B cell (primary cell): ENCODE results near the gene TKT. TPM values are rescaled to one million over a fixed set of nuclear protein-coding genes. Genes with fewer than 3 reads are reported as not detected.

Source experiments
- ATAC-seq: fragments of 200-7000 bp; cut with Tn5 transposase; one replicate; pipeline ENCODE4 v1.10.0; 2021; ENCODE audit warnings: low read depth, mild to moderate bottlenecking, moderate number of reproducible peaks, moderate library complexity
- CTCF ChIA-PET: fragments of 350-600 bp; sonication (Branson Sonifier 250); formaldehyde crosslinking; loops from one replicate; lab custom pipeline; 2021; ENCODE audit warnings: antibody characterized with exemption, inconsistent platforms; lab: Charles Lee
- POLR2A ChIA-PET: fragments of 350-600 bp; sonication (Branson Sonifier 250); formaldehyde crosslinking; loops from one replicate; lab custom pipeline; 2021; ENCODE audit warnings: antibody characterized with exemption; lab: Charles Lee
- DNase-seq: peaks from one replicate; pipeline ENCODE4 v3.0.0; 2013
- H2AFZ ChIP-seq: 2 replicates; pipeline ENCODE4 v1.6.1; 2012; ENCODE audit warnings: mild to moderate bottlenecking, low read depth, low read length; ENCODE audit not compliant: insufficient read depth, poor library complexity, severe bottlenecking
- H3K27ac ChIP-seq, 2 donors: 1 replicate in 1 of 2; 2 replicates in 1 of 2; pipeline ENCODE4 v1.5.1; 2012 to 2013; ENCODE audit warnings: low read length in 2 of 2, mild to moderate bottlenecking in 2 of 2, moderate library complexity in 1 of 2
- H3K27me3 ChIP-seq, 4 experiments: fragments of 200-600 bp in 1 of 4; sonication (generic) in 1 of 4; replicated peaks in 1 of 4; 1 replicate in 2 of 4; 2 replicates in 2 of 4; pipeline versions ENCODE4 v1.6.1 to v1.7.0; 2013 to 2016; ENCODE audit warnings: low read length in 3 of 4, mild to moderate bottlenecking in 2 of 4, mixed read lengths in 1 of 4, moderate library complexity in 1 of 4; ENCODE audit not compliant: insufficient read depth in 4 of 4, control insufficient read depth in 3 of 4; ENCODE audit errors: control extremely low read depth in 1 of 4
- H3K36me3 ChIP-seq, 2 experiments: replicated peaks in 1 of 2; 1 replicate in 1 of 2; 2 replicates in 1 of 2; pipeline versions ENCODE4 v1.6.1 to v1.7.1; 2013; ENCODE audit warnings: low read length in 1 of 2; ENCODE audit not compliant: insufficient read depth in 2 of 2, control insufficient read depth in 1 of 2; ENCODE audit errors: control extremely low read depth in 1 of 2, extremely low read depth in 1 of 2
- H3K4me1 ChIP-seq, 2 donors: fragments of 200-600 bp in 1 of 2; sonication (generic) in 1 of 2; 1 replicate in 1 of 2; 2 replicates in 1 of 2; pipeline versions ENCODE4 v1.5.1 to v1.6.1; 2013 to 2017; ENCODE audit warnings: low read length in 2 of 2; ENCODE audit not compliant: control insufficient read depth in 2 of 2, insufficient read depth in 2 of 2
- H3K4me2 ChIP-seq: replicated peaks from 2 replicates; pipeline ENCODE3; 2012; ENCODE audit warnings: mild to moderate bottlenecking, low read depth, low read length; ENCODE audit not compliant: poor library complexity, severe bottlenecking
- H3K4me3 ChIP-seq, 5 experiments: fragments of 200-600 bp in 1 of 5; sonication (generic) in 1 of 5; 1 replicate in 3 of 5; 2 replicates in 2 of 5; pipeline versions ENCODE4 v1.5.1 to v1.7.0; 2011 to 2016; ENCODE audit warnings: low read length in 4 of 5, mild to moderate bottlenecking in 4 of 5, low read depth in 2 of 5, control low read depth in 1 of 5, moderate library complexity in 1 of 5; ENCODE audit not compliant: insufficient read depth in 1 of 5; ENCODE audit errors: control extremely low read depth in 1 of 5, extremely low read depth in 1 of 5
- H3K79me2 ChIP-seq: fragments of 200-600 bp; sonication (generic); one replicate; pipeline ENCODE4 v1.6.0; 2016; ENCODE audit warnings: low read length; ENCODE audit not compliant: control insufficient read depth, insufficient read depth
- H3K9ac ChIP-seq: fragments of 200-600 bp; sonication (generic); 2 replicates; pipeline ENCODE4 v1.6.1; 2017; ENCODE audit warnings: mild to moderate bottlenecking, low read length, moderate library complexity
- H3K9me3 ChIP-seq, 3 donors: one replicate each; pipeline versions ENCODE4 v1.6.1 to v1.7.1; 2013; ENCODE audit warnings: low read length in 2 of 3; ENCODE audit not compliant: control insufficient read depth in 2 of 3, insufficient read depth in 1 of 3; ENCODE audit errors: control extremely low read depth in 1 of 3
- H4K20me1 ChIP-seq: 2 replicates; pipeline ENCODE4 v1.6.0; 2012; ENCODE audit warnings: mild to moderate bottlenecking, low read length; ENCODE audit not compliant: insufficient read depth, control insufficient read depth, poor library complexity, severe bottlenecking
- H3K27ac Mint-ChIP-seq: one replicate; pipeline ENCODE4 v1.8.0; 2021; ENCODE audit warnings: mixed read lengths
- H3K27me3 Mint-ChIP-seq: one replicate; pipeline ENCODE4 v1.8.0; 2021; ENCODE audit warnings: mixed read lengths
- H3K4me1 Mint-ChIP-seq: one replicate; pipeline ENCODE4 v1.8.0; 2021; ENCODE audit warnings: mixed read lengths
- H3K4me3 Mint-ChIP-seq: one replicate; pipeline ENCODE4 v1.8.0; 2021; ENCODE audit warnings: mixed read lengths
- H3K9me3 Mint-ChIP-seq: one replicate; pipeline ENCODE4 v1.8.0; 2022; ENCODE audit warnings: mixed read lengths; ENCODE audit not compliant: insufficient read depth
- CTCF ChIP-seq: fragments of 200-600 bp; IDR thresholded peaks from one replicate; pipeline ENCODE4 v1.8.0; 2022; ENCODE audit warnings: antibody characterized with exemption, mild to moderate bottlenecking
- EZH2 ChIP-seq: IDR thresholded peaks from 2 replicates; pipeline ENCODE4 v1.6.1; 2012; ENCODE audit warnings: borderline replicate concordance, low read depth, mild to moderate bottlenecking, moderate library complexity, low read length; ENCODE audit not compliant: insufficient read depth, poor library complexity, severe bottlenecking
- WGBS: methylation state at CpG from one replicate; pipeline ENCODE4 v1.1.5; 2013; ENCODE audit warnings: missing lambda C conversion rate; ENCODE audit not compliant: insufficient coverage; 5-methylcytosine and 5-hydroxymethylcytosine counted together
- intact Hi-C: fragments of 100-400 bp; cut with micrococcal nuclease; formaldehyde crosslinking; loops from one replicate; pipeline ENCODE4 v1.10.0; 2022
- polyA plus RNA-seq: library from polyadenylated mRNA; depleted of rRNA; stranded (reverse); fragments of >200 nt; gene quantifications from 2 replicates; pipeline ENCODE4 v1.2.3, GENCODE V29; 2012
- total RNA-seq, 2 donors: library from RNA; stranded (reverse); fragments of 120-200 nt in 1 of 2; gene quantifications; 1 replicate in 1 of 2; 2 replicates in 1 of 2; pipeline versions ENCODE4 v1.2.3 to v1.2.4, GENCODE V29; 2013 to 2022

Gene TKT
- total and polyA plus RNA-seq, 2 donors (not counting 1 experiment from before 2014, with no cell fraction given): 69.5 to 81.0 TPM

- intact Hi-C loops: no loop called here
- ChIA-PET POLR2A (no interaction called here), CTCF (no interaction called here)
- Histone ChIP-seq H3K4me3 (no peak overlapping the region), H3K9me3 (peaks cover 0 to 8% (median 0%) of the 10 kb centered on the region in 3 donors), H3K4me2 (no peak overlapping the region), H4K20me1 (peaks cover 78% of the 10 kb centered on the region), H3K27me3 (no peaks in the 10 kb centered on the region), H3K9ac (no peak overlapping the region), H3K27ac (no peak overlapping the region), H2AFZ (no peak overlapping the region), H3K36me3 (peaks cover 0 to 36% of the 10 kb centered on the region in 2 experiments), H3K4me1 (peaks cover 4 to 18% of the 10 kb centered on the region in 2 donors), H3K79me2 (peaks cover 83% of the 10 kb centered on the region)
- WGBS: 96% methylated on average over 6 of the region's 8 CpGs
- no peaks in the 10 kb centered on the region for H3K9me3 Mint-ChIP-seq
- no peak overlapping the region for H3K27ac Mint-ChIP-seq
- H3K4me1 Mint-ChIP-seq: peaks cover 26% of the 10 kb centered on the region
- H3K4me3 Mint-ChIP-seq: no peak overlapping the region
- H3K27me3 Mint-ChIP-seq: no peaks in the 10 kb centered on the region
- ATAC-seq: no peak
- DNase-seq: no peak
- TF ChIP-seq EZH2 (no peak), CTCF (no peak)
These were observed 11.6 kb downstream of the TKT start for GRCh38 chr3:53244271-53244670.

- Histone ChIP-seq H3K4me2 (no peak overlapping the region), H4K20me1 (peaks cover 76% of the 10 kb centered on the region), H3K4me1 (peaks cover 0 to 13% of the 10 kb centered on the region in 2 donors), H3K9me3 (peaks cover 0 to 8% (median 0%) of the 10 kb centered on the region in 3 donors), H3K9ac (no peak overlapping the region), H3K27me3 (no peaks in the 10 kb centered on the region), H3K4me3 (no peak overlapping the region), H2AFZ (no peak overlapping the region), H3K27ac (no peak overlapping the region), H3K36me3 (peaks cover 0 to 40% of the 10 kb centered on the region in 2 experiments), H3K79me2 (peaks cover 81% of the 10 kb centered on the region)
- ATAC-seq (no peak), DNase-seq (no peak)
- POLR2A ChIA-PET: no interaction called here
- TF ChIP-seq EZH2 (no peak), CTCF (no peak)
- Mint-ChIP-seq H3K4me1 (peaks cover 24% of the 10 kb centered on the region), H3K4me3 (no peak overlapping the region), H3K27ac (no peak overlapping the region), H3K27me3 (no peaks in the 10 kb centered on the region), H3K9me3 (no peaks in the 10 kb centered on the region)
- 93% methylated on average over 6 of the region's 8 CpGs for WGBS
- CTCF ChIA-PET: no interaction called here
- intact Hi-C loops: no loop called here
These were observed 12.0 kb downstream of the TKT start for GRCh38 chr3:53243785-53244184.
